A549 (cell line): ENCODE results near the gene DEUP1.

Experiments
- HOXA7 ChIP-seq: fragments of 250-450 bp; sonication (Bioruptor Pico); IDR thresholded peaks from 2 replicates; pipeline ENCODE4 v1.5.0; 2020; ENCODE audit warnings: mild to moderate bottlenecking, moderate library complexity
- JUN ChIP-seq, 2 experiments: fragments of >200 bp; sonication (Bioruptor Twin); formaldehyde crosslinking; IDR thresholded peaks; 2 replicates in 1 of 2; 3 replicates in 1 of 2; pipeline ENCODE4 v1.6.1; 2016 to 2017
- KDM5A ChIP-seq: fragments of 200-600 bp; sonication (generic); IDR thresholded peaks from 2 replicates; pipeline ENCODE4 v1.6.1; 2016; ENCODE audit warnings: antibody characterized with exemption, mild to moderate bottlenecking
- POLR2A ChIP-seq: IDR thresholded peaks from 2 replicates; pipeline ENCODE4 v1.6.1; 2012; ENCODE audit warnings: mild to moderate bottlenecking, low read length
- REST ChIP-seq: fragments of 200-600 bp; sonication (generic); IDR thresholded peaks from 2 replicates; pipeline ENCODE4 v1.6.1; 2016; ENCODE audit warnings: antibody characterized with exemption, mild to moderate bottlenecking, moderate library complexity
- TF ChIP-seq, protein P1 (sequence below): fragments of >200 bp; sonication (Bioruptor Twin); formaldehyde crosslinking; IDR thresholded peaks from 3 replicates; pipeline ENCODE4 v1.5.1; 2016
- TF ChIP-seq, protein P2 (sequence below): IDR thresholded peaks from 2 replicates; pipeline ENCODE4 v1.6.1; 2012

- TF ChIP-seq REST = no peak
- TF ChIP-seq, protein P1, sequence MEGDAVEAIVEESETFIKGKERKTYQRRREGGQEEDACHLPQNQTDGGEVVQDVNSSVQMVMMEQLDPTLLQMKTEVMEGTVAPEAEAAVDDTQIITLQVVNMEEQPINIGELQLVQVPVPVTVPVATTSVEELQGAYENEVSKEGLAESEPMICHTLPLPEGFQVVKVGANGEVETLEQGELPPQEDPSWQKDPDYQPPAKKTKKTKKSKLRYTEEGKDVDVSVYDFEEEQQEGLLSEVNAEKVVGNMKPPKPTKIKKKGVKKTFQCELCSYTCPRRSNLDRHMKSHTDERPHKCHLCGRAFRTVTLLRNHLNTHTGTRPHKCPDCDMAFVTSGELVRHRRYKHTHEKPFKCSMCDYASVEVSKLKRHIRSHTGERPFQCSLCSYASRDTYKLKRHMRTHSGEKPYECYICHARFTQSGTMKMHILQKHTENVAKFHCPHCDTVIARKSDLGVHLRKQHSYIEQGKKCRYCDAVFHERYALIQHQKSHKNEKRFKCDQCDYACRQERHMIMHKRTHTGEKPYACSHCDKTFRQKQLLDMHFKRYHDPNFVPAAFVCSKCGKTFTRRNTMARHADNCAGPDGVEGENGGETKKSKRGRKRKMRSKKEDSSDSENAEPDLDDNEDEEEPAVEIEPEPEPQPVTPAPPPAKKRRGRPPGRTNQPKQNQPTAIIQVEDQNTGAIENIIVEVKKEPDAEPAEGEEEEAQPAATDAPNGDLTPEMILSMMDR = no peak
- TF ChIP-seq, protein P2, sequence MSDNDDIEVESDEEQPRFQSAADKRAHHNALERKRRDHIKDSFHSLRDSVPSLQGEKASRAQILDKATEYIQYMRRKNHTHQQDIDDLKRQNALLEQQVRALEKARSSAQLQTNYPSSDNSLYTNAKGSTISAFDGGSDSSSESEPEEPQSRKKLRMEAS = no peak
- no peak for TF ChIP-seq KDM5A
- TF ChIP-seq JUN (IDR thresholded peaks at IDR 0.05) = no peak
- no peak for TF ChIP-seq HOXA7 (CRISPR knock-in tag)
- TF ChIP-seq POLR2A = no peak
Measured at GRCh38 chr11:93480256-93480655, 149.7 kb downstream of the DEUP1 start.
